ENCODE measurements around the gene PYGM.

The PYGM gene

GRCh38 chr11:64790205-64791095 lies 30.7 kb upstream of the PYGM start:
- no peak for DNase-seq

- DNase-seq: no peak
Measured at GRCh38 chr11:64789331-64790204, 29.8 kb upstream of the PYGM start.

GRCh38 chr11:64788321-64789215 lies 28.8 kb upstream of the PYGM start:
- no peak for DNase-seq

- no peak for DNase-seq
Measured at GRCh38 chr11:64787526-64788320, 27.9 kb upstream of the PYGM start.

- no peak for DNase-seq
Measured at GRCh38 chr11:64786308-64786707, 26.5 kb upstream of the PYGM start.

GRCh38 chr11:64784813-64785581 lies 25.2 kb upstream of the PYGM start:
- DNase-seq: no peak

GRCh38 chr11:64778473-64779298 lies 18.9 kb upstream of the PYGM start, which contains the start of gene SF1:
TSS of gene SF1 (minus strand) at chr11:64778542. CDS start at chr11:64778392, 150 bp downstream.
- DNase-seq: peak; percentile 100

DNA sequence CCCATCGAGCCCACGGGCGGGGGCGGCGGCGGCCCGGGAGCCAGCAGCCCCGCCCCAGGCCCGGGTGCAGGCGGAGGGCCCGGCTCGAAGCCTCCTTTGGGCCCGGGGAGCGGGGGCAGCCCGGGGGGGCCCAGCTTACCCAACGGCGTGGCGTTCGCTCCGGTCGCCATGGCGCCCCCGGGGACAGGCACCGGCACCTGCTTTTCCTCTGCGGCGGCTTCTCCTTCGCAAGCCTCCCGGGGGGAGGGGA lies 18.4 kb upstream of the PYGM start:
- no peak for DNase-seq

- peak; percentile 72 for DNase-seq
Measured at GRCh38 chr11:64777449-64778222, 17.9 kb upstream of the PYGM start.

DNA sequence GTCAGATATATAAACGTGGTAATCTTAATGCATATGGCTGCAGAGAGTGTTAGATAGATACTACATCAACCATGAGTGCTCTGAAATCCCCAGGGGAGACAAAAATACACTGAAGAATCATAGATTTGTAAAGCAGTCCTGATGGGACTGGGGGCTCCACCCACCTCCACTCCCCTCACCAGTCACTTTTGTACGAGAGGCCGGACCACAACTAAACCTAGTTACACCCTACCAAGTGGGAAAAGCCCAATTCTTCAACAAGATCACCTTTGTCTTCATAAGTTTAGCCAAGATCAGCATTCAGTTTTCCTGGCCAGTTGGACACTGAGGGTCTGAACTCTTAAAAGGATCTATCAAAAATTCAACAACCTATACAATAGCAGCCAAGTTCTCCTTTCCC lies 17.1 kb upstream of the PYGM start:
- no peak for DNase-seq

- no peak for DNase-seq
Measured at GRCh38 chr11:64776425-64776824, 16.7 kb upstream of the PYGM start.

DNA sequence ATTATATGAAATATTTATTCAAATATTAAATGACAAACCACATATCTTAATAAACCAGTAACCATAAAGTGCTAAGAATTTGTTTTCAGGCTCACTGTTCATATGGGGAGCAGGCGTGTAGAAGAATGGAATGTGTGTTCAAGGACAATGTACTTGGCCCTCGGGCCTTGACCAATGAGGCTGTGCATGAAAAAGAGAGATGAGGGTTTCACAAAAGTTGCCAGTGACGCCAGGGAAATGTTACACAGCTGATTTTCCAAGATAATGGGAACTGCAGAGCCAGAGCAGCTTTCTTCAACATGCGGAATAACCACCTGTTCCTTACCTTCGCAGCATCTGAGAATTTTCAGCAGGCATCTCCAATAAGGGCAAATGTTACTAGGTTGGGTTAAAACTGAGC lies 14.4 kb upstream of the PYGM start:
- no peak for DNase-seq

DNA sequence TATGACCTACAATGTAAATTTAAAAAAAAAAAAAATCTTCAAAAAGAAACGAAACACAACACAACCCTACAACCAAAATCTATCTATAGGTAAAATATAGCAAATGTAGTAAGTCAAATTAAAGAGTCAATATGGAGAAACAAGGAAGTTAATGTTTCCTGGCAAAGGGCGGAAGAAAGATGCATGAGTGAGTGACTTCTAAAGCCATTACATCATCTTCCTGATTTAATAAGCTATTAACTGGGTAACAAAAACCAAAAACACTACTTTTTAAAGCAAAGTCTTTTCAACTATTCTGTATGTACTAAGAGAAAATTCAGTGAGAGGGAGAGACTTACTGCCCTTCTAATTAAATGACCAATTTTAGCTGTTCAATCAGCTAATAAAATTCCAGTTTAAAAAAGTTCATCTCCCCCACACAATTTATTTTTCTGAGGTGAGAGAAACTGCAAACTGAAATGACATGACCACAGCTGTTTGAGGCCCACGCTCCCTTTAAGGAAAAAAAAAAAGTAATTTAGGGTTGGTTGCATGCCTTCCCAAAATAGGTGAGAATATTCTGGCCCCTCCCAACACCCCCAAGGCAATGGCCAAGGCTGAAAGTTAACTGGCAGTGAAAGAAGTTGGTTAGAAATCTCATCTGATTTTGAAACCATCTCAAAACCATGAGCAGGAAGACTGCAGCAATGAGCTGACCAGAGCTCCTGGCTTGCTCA lies 12.7 kb upstream of the PYGM start:
- DNase-seq: no peak

- DNase-seq: no peak
Measured at GRCh38 chr11:64771861-64772260, 12.1 kb upstream of the PYGM start.

- no peak for DNase-seq
Measured at GRCh38 chr11:64770120-64770519, 10.3 kb upstream of the PYGM start.

DNA sequence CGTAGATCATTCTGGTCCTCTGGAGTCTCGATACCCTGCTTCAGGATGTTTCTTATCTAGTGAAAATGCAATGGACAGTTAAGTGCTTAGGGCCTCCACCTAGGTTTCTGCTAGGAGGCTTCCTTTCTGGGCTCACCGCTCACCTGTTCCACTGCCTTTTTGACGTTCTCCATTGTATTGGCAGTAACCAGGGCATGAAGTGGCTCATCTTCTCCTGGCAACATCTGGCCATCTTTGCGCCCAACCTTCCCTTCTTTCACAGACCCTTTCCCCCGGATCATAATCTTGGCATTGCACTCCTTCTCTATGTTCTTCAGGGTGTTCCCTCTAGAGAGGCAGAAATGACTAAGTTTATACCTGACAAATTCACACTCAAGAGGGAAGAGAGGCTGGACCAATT lies 9.5 kb upstream of the PYGM start:
- DNase-seq: no peak

- DNase-seq: no peak
Measured at GRCh38 chr11:64768300-64768694, 8.5 kb upstream of the PYGM start.

DNA sequence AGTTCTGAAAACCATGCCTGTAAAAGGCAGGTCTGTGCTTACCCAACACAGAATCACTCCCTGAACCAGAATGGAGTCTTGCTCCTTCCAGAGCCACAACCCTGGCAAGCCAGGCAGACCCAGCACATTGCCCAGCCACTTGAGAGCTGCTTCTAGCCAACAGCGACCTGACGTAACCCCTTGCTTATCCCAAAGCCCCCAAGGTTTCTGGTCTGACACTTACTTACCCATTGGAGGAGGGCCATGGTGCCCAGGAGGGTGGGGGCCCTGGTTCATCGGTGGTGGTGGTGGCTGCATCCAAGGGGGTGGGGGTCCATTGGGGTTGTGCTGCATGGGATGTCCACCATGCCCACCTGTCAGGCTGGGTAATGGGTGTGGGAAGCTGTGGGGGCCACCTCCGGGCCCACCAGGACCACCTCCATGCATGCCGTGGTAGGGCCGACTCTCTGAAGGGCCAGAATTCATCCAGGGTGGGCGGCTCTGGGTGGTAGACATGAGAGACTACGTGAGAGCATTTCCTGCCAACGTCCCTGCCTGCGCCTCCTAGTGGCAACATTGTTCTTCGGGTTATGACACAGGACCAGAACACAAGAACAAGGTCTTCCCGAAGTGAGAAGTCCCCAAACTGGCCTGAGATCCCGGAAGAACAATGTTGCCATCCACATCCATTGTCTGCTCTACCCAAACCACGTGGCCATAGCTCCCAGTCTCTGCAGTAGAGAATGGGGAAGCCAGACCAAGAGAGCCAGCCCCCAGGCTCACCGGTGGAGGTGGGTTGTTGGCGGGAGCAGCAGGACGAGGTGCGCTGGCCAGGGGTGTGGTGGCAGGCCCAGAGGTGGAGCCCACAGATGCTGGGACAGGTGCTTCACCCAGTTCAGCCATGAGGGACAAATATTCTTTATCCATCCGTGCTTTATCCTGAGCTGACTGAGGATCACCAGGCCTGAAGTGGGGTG lies 7.8 kb upstream of the PYGM start:
- no peak for DNase-seq

Measured in NCI-H1105 treated with DMSO at 0.1 percent for 48 hours (cell line).